HCT116 (cell line): ENCODE data around the gene STARD7.

Experiments
- JUND ChIP-seq: IDR thresholded peaks from 2 replicates; pipeline ENCODE4 v1.6.1; 2012
- POLR2A ChIP-seq: IDR thresholded peaks from 2 replicates; pipeline ENCODE4 v1.7.0; 2011; ENCODE audit warnings: borderline replicate concordance; ENCODE audit not compliant: insufficient read depth, insufficient read length; ENCODE audit errors: extremely low read depth
- POLR2AphosphoS5 ChIP-seq: IDR thresholded peaks from 2 replicates; pipeline ENCODE4 v1.6.1; 2011; ENCODE audit warnings: mild to moderate bottlenecking, low read depth, low read length, moderate library complexity
- SP1 ChIP-seq: IDR thresholded peaks from 2 replicates; pipeline ENCODE4 v1.6.1; 2012; ENCODE audit warnings: low read depth
- TCF7L2 ChIP-seq: IDR thresholded peaks from 2 replicates; pipeline ENCODE4 v1.7.0; 2011; ENCODE audit warnings: borderline replicate concordance, inconsistent platforms; ENCODE audit not compliant: insufficient read depth, insufficient read length; ENCODE audit errors: extremely low read depth
- YY1 ChIP-seq: IDR thresholded peaks from 2 replicates; pipeline ENCODE4 v1.6.1; 2011; ENCODE audit warnings: low read length, low read depth, moderate library complexity, mild to moderate bottlenecking; ENCODE audit not compliant: insufficient replicate concordance; ENCODE audit errors: extremely low read depth
- TF ChIP-seq, protein P1 (sequence below), 3 experiments: fragments of 200-600 bp in 1 of 3; sonication (generic) in 1 of 3; IDR thresholded peaks in 2 of 3; conservative IDR thresholded peaks in 1 of 3; 2 replicates each; pipeline ENCODE4 v1.5.1; 2012 to 2017; ENCODE audit warnings: low read depth in 2 of 3, low read length in 2 of 3, antibody characterized with exemption in 1 of 3, borderline replicate concordance in 1 of 3, control low read depth in 1 of 3, mild to moderate bottlenecking in 1 of 3, mixed read lengths in 1 of 3, mixed run types in 1 of 3, moderate library complexity in 1 of 3; ENCODE audit not compliant: insufficient read depth in 1 of 3

- TF ChIP-seq POLR2A (no peak), TCF7L2 (no peak), SP1 (no peak), JUND (no peak), POLR2AphosphoS5 (no peak), YY1 (no peak)
- TF ChIP-seq, protein P1, sequence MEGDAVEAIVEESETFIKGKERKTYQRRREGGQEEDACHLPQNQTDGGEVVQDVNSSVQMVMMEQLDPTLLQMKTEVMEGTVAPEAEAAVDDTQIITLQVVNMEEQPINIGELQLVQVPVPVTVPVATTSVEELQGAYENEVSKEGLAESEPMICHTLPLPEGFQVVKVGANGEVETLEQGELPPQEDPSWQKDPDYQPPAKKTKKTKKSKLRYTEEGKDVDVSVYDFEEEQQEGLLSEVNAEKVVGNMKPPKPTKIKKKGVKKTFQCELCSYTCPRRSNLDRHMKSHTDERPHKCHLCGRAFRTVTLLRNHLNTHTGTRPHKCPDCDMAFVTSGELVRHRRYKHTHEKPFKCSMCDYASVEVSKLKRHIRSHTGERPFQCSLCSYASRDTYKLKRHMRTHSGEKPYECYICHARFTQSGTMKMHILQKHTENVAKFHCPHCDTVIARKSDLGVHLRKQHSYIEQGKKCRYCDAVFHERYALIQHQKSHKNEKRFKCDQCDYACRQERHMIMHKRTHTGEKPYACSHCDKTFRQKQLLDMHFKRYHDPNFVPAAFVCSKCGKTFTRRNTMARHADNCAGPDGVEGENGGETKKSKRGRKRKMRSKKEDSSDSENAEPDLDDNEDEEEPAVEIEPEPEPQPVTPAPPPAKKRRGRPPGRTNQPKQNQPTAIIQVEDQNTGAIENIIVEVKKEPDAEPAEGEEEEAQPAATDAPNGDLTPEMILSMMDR (IDR thresholded peaks at IDR 0.05 in 2 of 3, conservative IDR thresholded peaks at IDR 0.05 in 1 of 3; ENCODE audit: borderline replicate concordance in 1 of 3, insufficient read depth in 1 of 3, low read depth in 2 of 3, low read length in 2 of 3) = no peak
Measured at GRCh38 chr2:96256611-96257113, 48.0 kb upstream of the STARD7 start.
